Measurements from ENCODE around the gene NFATC2.

Gene NFATC2

DNA sequence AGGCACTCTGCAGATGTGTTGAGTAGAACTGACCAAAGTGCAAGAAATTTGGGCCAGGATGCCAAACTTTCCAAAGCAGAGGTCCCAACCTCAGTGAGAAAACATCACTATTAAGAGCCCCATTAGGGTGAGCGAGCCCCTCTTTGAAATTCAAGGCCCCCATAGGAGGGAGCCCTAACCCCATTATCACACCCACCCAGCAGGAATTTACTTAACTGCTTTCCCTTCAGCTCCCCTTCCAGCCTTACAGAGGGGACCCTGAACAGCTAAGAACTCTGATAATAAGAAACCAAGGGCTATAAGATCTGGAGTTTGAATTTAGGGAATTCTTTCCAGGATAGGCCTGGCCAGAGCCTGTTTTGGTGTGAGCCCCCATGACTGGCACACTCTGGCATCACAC, 130.6 kb downstream of the NFATC2 start:
- DNase-seq = peak; percentile 16

DNA sequence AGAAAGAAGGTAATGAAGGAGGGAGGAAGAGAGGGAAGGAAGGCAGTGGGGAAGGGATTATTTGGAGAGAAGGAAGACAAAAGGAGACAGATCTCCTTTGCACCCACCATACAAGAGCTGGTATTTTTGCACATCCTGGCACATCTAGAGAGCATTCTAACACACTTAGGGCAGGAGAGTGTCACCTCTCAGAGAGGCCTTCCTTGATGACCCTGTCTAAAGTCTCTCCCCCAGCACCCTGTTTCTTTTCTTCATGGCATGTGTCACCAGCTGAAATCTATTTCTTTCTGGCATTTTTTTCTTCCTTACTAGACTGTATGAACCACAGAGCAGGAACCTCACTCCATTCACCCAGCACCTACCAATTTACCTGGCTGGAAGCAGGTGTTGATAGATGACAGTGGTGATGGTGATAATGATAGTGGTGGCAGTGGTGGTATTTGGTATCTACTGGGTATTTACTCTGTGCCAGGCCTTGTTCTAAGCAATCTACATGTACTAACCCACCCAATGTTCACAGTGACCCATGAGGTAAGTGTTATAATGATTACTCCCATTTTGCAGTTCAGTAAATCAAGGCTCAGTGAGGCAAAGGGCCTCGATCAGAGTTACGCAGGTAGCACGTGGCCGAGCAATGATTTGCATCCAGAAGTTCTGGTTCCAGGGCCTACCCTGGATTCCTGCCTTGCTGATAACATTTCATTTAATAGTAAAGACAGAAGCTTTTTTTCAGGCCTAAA, 131.8 kb downstream of the NFATC2 start:
- DNase-seq = no peak

DNA sequence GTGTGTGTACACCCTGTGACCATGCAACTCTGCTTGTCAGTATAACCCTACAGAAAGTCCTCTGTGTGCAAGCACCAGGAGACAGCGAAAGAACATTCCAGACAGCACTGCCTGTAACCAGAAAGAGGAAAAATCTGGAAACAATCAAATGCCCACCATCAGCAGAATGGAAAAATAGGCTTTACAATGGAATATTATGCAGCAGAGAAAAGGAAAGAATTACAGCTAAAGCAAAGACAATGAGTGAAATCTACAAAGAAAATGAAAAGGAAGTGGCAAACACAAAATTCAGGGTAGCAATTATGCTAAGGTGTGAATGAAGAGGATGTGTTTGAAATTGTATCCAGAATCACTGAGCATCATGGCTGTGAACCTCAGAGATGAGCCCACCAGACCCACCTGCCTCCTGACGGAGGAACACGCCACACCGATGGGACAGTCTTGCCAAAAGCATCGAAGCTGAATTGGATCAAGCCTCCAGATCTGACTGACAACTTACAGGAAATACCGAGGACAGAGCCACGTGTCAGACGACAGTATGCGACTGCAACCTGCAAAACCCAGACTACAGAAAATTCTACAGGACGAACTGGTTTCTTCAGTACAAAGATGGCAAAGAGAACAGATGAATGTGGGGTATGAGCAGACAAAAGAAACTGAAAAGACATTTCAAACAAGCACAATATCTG, 133.2 kb downstream of the NFATC2 start:
- no peak for DNase-seq

DNA sequence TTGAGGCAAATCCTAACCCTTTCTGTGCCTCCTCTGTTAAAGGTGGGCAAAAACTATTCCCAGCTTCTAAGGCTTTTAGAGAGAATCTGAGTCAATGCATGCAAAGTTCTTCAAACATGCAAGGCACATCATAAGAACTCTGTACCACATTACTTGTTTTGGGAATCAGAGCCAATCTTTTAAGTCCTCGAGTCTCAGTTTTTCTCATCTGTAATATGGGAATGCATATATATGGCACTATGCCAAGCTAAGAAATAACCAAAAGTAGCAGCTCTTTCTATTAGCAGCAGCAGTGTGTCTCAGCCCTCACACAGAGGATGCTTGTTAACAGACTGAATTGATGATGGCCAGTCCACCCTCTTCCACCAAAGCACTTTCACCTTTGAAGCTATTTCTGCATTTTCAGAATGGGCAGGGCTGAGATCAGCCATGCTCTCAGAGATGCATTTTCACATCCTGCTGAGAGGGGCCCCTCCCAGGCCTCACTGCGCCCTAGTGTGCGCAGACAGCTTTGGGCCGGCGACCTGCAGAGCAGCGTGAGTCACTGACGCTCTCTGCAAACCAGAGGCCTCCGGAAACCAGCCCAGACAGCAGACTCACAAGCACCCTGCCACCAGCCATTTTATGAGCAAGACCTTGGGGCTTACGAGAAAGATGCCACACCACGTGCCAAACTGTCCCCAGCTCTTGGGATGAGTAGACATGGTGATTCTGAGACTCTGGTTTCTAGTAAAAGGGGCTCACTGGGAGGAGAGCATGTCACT, 138.0 kb downstream of the NFATC2 start:
- no peak for DNase-seq

DNA sequence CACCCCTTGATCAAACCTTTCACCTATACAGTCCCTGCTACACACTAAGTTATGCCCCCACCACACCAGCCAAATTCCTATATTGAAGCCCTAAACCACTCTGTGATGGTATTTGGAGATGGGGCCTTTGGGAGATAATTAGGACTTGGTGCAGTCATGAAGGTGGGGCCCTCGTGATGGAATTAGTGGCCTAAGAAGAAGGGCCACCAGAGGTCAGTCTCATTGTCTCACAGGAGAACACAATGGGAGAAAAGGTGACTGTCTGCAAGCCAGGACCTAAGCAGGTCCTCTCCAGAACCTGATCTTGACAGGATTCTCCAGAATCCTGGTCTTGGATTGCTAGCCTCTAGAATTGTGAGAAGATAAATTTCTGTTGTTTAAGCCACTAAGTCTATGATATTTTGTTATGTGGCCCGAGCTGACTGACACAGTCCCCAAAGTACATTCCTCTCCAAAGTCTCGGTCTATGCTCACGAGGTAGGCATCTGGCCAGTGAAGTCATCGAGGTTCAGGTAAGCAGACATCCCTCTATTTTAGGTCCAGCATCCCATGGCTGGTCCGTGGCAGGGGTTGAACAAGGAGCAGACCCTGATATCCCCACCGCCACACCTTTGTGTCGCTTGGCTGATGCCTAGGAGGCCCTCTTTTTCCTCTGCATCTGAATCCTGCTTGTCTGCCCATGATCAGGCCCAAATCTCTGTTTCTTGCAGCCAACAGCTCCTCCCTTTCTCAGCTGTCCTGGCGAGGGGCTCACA, 138.9 kb downstream of the NFATC2 start:
- DNase-seq = no peak

DNA sequence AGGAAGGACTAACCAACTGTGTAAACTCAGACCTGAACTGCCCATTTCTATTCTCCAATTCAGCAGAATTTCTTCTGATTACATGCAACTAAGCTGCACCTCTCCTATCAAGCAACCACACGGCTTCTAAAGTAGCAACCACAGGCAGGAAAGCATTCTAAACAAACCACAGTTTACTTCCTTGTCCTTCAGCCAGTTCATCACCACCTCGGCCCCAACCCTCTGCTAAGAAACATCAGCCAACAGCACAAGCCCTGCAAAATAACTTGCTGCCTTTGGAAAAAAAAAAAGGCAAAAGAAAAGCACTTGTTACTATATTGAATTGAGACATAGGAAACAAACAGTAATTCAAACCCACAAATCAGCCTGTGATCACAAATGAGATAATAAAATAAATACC, 140.3 kb downstream of the NFATC2 start:
- no peak for DNase-seq

DNA sequence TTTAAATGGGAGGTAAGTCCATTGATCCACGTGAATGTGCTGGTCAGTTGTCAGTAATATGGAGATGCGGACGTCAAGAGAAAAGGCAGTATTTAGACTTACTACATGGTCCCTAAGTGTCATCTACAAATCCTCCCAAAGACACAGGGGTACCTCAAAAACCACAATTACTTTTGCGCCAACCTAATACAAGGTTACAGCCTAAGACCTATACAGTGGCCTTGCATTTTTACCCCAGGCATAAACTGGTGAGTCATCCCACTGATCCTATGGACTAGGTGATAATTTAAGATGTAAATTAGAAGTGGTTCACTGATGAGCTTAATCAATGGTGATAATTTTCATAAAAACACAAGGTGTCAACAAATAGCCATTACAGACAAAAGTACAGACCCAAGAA, 141.0 kb downstream of the NFATC2 start:
- no peak for DNase-seq

DNA sequence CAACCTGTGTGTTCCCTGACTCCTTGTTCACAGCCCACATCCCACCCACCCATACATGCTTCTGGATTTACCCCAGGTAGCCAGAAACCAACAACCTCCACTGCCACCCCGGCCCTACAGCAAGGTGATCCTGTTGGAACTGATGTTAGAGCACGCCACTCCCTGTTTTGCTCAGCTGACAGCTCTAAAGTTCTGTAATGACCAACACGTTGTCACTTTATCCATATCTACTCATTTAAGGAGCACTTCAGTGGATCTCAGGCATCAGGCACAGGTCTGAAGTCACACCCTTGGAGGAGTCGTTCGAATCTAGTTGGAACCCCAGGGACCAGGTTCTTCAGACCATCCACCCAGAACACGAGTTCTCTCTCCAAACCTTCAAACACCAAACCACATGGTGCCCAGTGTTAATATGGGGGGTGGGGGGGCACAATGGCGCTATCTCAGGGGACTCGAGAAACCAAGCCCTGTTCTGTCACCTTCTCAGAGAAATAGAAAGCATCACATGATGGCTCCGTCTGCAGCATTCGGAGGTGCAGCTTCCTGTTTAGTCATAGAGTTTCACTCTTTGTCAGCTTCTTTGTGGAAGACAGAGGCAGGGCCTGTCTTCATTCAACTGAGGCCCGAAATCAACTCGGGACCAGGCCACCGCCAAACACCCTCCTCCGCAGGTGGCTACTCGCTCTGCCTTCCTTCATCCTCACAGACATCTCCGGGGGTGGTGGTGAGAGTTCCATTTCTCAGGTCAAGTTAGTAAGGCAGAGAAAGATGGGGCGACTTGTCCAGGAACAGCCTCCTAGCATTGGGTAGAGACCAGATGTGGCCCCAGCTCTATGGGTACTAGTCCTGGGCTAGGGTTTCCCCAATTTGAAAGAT, 142.2 kb downstream of the NFATC2 start:
- DNase-seq = no peak

DNA sequence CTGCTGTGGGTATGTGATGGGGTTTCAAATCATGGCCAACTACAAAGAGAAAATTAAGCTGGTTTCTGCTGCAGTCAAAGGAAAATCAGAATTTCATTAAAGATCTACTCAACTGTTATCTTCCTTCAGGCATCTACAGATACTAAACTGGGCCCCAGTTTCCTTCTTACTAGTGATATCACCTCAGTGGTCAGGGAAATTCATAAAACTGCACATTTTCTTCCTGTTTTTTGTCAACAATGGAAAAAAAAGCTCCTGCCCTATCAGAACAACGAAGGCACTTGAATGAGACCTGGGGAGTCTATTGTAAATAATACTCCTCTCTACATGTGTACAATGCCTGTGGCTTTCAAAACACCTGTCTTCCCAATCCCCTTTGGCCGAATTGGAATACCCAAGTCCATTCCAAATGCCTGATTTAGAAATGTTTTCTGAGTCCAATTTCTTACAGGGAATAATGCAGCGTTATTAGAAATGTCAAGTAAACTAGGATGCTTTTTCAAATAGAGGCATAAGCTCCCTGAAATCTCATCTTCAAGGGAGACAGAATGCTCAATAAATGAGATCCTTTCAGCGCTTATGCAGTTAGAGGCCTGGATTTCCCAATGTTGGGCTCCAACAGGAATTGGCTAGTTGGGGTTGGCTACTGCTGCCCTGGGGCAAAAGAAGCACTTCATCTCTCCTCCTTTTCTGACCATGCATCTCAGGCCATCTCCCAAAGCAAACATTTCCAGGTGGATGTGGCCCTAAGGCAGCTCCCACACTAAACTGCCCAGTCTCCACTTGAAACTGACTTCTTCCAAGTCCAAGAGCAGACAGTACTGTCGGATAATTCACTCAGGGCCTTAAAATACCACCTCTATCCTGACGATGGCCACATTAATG, 143.3 kb downstream of the NFATC2 start:
- no peak for DNase-seq

DNA sequence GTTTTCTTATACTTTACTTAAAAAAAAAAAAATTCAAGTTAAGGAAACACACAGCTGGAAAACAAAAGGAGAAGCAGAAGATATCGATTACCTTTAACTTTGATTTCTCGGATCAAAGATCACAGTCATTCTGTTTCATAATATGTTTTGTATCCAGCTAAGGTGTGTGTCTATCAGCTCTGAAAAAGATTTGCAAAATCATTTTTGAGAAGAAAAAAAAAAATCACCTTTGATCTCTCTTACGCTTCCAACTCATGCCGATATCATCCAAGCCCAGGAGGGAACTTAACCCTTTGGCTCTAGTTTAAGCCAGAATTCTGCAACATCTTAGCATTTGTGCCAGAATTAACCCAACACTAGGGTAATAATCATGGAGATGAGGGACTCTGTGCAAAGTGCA, 144.0 kb downstream of the NFATC2 start:
- no peak for DNase-seq

DNA sequence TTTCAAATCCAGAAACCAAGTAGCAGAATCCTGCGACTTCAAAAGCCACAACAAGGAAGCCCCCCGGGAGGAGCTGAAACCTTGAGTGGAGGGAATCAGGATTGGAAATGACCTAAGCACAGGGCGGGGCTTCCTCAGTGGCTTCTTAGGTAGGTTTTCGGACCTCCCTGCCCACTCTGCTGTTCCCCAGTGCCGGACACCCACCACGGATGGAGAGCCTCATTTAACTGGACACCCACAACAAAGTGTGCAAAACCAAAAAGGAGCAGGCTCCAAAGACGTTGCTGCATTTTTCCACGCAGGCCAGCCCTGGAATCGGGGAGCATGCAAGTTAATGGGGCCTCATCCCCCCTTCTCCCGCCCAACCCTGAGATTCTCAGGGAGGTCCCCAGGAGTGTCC, 144.4 kb downstream of the NFATC2 start:
- DNase-seq = no peak

DNA sequence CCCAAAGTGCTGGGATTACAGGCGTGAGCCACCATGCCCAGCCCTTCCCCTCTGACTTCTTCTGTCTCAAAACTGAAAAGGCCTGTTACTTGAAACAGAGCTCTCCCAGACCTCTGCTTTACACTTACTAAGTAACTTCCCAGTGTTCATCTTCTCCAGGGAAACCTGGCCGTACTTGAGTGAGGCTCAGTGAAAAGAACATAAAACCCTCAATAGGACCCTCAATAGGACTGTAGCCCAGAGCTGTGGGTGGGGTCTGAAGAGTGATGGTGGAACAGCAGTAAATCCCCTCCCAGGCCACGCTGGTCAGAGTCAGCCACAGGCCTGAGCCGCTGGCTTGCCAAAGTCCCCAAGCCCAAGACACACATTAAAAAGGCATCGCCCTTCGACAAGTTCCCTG, 145.4 kb downstream of the NFATC2 start:
- DNase-seq = no peak

DNA sequence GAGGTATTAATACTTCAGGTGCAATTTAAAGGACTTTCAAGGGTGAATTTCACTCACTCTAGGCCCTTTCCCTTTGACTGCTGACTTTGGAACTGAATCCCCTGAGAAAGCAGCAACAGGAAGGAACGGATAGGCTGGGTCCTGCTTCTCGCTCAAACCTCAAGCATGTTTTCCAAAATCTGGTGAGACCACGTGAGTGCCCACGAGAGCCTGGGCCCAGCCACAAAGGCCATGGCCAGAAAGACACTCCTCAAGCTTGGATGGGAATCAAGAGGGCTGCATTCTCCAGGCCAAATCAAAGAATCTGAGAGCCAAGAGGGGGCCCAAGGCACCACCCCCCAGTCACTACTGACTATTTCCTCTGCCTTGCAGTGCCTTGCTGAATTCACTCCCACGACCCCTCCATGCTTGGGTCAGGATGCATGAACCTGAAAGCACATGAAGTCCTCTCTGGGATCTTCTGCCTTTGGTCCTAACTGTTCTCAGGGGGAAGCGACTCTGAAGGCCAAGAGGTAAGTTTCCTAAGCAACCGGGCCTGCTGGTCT, 146.1 kb downstream of the NFATC2 start:
- no peak for DNase-seq

DNA sequence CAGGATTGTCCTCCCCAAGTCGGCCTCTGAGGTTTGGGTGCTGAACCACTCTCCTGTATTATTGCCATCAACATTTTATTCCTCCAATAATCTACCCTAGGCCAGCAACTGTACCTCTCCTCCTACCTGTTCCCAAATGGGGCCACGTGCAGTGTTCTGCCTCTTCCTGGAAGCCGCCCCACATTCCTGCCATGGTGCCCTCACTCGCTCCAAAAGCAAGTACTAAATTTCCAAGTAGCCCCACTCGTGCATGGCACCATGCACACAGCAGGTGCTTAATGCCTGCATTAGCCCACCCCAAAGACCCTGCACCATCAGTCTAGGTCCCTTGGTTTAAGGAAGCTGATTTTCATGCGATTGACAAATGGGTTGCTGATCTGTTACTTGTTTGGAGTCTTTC, 147.8 kb downstream of the NFATC2 start:
- DNase-seq = no peak

DNA sequence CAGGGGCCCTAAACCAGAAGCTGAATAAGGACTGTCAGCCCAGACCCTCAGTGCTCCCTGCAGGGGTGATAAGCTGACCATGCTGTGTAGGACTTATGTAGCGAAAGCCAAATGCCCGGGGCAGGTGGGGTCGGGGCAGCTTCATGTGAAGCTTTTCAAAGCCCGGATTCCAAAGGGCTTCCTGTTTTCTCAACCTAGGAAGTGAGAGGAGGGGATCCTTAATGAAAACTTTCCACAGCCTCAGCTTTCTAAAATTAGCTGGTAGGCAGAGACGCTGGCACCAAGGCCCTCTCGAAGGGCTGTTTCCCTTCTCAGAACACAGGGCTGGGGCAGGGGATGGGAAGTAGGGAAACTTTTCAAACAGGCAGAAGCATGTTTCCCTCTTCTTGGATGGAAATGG, 148.9 kb downstream of the NFATC2 start:
- no peak for DNase-seq

DNA sequence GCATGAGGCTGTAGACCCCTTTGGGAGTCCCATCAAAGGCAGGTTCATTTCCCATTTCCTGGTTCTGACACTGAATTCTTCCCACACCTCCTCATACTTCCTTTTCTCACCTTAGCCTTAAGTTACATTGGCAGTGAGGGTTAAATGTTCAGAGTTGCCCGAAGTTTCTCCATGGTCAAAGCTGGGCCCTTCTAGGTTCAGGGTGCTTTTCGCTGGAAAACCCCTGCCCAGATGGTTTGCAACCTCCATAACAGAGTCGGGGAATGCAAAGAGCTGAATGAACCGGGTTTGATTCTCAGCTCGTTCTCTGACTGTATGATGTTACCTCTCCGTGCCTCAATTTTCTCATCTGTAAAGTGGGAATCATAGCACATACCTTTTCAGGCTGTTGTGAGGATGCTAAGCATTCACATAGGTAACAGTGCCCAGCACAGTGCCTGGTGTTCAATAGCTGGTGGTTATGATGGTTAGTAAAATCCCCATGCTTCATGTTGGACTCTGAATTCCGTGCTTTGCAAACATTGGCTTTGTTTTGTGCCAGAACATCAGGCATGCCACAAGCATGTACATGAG, 149.8 kb downstream of the NFATC2 start:
- no peak for DNase-seq

DNA sequence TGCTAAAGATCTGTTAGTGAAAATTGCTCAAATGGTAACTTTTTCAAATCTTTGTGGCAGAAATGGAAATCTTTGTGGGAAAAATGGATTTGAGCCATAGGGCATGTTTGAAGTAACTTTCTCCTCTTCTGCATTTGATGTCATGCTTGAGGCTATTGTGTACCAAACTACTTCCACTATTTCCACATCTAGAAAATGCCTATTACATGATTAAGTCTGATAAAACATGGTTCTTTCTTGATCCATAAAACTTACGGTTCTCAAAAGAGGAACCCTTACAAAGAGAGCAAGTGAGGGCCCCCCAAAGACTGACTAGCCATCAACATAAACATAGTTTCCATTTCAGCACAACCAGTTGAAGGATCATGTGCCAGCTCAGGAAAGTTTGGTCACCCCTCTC, 150.6 kb downstream of the NFATC2 start:
- no peak for DNase-seq

DNA sequence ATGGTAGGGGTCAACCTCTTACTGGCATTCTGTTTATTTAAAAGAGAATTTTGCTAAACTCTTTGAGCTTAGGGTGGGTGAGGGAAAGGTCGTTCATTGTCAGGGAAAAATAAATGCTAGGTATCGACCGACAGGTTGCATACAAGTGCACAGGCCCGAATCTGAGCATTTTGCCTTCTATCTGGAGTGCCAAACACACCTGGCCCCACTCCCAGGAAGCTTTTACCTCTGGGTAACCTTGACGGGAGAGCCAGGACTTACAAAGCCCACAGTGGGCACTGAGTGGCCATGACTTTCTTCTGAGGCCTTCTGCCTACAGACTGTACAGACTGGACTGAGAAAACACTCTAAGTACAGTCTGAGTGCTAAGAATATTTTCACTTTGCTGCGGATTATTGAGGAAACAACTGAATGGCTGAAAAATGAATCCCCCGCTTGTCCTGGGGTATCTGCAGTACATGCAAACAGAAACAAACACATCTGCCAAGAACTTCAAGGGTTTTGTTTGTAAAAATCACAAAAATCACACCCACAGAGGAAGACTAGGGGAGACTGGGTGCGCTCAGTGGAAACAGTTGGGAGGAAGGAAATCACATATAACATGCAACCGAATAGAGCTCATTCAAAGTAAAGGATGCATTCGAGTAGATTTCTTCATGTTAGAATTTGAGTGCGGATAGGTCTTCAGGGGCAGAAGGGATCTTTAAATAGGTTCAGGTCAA, 152.8 kb downstream of the NFATC2 start:
- DNase-seq = no peak

DNA sequence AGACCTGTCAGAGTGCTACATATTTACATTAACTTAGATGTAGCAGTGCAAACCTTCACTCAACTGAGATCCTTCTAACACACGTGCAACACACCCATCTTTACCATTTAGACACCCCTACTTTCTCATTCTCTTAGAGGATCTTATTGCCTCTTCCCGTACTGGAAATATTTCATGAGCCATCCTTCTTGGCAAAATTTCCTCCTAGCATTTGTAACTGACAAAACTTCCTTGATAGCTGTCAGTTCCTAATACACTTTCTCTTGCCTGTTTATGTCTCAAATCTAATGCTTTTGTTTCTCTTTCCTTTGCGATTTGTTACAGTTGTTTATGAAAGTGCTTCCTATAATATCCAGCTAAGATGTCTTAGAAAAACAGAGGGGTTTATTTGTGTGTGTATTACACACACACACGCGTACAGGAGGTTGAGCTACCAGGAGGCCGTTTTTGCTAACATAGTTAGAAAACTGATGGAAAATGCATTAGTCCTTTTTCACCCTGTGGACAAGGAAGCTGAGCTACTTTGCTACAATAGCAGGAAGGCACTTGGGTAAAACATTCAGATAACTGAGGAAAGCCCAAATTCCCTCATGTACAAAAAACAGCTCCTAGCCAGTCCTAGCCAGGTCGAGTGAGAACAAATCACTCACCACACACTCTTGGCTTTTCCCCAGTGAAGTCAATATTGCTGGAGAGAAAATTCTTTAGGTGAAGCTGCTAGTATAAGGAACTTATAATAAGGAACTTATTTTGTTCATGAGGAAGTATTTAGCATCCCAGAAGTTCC, 153.6 kb downstream of the NFATC2 start:
- no peak for DNase-seq

All from fibroblast of skin of abdomen (primary cell).